ENCODE results near the gene CCDC171.

Gene CCDC171

DNA sequence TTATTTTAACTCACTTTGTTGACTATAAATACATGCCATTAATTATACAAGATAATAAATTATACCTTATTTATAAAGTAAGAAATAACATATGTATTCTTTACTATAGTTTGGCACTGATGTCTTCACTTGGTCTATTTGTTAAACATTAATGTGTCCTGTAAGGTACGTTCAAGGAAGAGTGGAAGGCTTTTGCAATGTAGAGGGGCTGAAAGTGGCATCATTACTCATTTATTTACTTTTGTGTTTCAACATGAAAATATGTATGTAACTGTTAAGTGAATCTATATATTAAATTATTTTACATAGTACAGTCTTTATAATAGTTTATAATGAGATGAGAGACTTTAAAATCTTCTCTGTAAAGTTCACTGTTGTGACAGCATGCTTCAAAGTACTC is 348.7 kb downstream of the CCDC171 start:
- no peak for DNase-seq

DNA sequence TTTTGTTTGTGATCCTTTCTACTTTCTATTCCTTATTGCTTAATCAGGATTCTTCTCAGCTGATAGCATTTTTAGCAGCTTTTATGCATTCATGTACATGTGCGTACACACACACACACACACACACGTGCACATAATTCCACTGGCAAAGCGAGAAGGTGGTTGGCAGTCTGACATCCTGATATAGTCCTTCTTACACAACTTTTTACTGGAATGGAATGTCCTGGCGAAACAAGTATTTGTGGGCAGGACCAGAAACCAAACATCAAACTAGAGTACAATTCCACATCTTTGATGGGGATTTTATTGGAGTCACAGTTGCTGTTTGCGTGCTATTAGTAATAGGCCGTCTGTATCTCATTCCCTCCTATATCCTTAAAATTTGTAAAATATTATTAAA is 356.5 kb downstream of the CCDC171 start:
- no peak for DNase-seq

DNA sequence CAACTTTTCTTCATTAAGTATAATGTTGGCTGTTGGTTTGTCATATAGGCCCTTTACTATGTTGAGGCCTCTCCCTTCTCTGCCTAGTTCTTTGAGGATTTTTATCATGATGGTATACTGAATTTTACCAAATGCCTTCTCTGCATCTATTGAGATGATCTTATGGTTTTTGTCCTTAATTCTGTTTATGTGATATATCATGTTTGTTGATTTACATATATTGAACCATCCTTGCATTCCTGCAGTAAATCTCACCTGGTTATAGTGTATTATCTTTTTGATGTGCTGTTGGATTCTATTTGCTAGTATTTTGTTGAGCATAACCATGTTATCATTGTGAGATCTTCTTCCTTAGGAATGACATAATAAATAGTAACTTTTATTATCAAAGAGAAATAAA is 362.9 kb downstream of the CCDC171 start:
- DNase-seq, result no peak

DNA sequence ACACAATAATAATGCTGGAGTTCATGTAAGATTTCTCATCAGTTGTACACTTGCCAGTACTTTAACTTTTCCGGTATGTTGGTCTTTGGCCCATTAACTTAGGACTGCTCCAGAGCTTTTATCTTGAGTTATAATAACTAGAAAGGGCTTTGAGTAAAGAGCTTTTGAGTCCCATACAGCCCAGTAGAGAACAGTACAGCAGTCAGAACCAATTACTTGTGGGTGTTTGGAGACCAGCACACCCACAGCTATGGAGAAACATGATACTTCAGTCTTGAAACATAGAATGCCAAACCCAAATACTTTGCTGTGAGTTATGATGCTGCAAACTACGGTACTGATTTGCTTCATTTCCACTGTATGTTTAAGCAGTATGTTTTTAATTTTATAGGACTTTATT is 374.3 kb downstream of the CCDC171 start:
- no peak for DNase-seq

DNA sequence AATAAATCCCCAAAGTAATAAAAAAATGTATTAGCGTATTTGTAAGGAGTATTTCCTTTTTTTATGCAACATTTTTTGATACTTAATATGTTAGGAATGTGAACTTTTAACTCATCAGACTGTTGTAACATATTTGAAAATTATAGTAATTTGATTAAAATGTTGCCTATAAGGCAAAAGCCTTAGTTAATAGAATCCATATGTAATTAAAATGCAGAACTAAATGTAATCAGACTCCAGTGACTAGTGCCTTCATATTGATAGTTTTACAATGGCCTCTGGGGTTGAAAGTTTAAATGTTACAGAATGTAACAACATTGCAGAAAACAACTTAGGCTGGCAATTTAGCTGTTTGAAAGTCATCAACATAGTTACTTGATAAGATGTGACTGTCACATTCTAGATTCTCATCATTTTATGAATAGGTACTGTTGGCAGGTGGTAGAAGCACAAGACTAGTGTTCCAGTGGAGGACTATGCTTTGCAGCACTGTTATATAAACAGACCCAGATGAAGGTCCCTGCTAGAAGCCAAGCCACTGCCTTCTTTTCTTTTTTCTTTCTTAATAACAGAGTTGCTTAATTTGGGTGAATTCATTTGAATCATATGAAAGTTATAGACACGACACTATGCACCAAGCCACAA is 382.9 kb downstream of the CCDC171 start:
- DNase-seq, result no peak

DNA sequence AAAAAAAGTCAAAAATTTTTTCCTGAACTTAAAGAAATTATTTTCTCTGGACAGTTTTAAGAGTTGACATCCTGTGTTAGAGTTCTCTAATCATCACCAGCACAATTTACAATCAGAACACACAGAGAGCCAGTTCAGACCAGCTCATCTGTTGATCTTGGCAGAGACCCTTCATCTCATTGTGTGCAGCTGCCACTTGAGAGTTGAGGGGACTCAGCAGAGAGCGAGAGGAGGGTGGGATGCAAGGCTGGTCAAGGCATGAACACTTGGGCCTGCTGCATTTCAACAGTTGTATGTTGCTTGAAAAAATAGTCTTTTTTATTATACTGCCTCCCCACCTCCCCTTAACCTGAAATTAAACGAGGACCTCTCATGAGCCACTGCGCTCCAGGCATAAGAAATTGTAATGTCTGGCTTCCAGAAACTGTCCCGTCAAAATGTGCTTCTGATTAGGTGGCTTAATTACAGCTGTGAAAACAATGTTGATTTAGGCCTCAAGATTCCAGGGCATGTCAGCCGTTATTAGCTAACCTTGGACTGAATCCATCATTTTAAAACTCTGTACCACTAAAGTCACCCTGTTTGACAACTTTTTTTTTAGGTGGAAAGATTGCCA is 383.6 kb downstream of the CCDC171 start:
- DNase-seq, result no peak

DNA sequence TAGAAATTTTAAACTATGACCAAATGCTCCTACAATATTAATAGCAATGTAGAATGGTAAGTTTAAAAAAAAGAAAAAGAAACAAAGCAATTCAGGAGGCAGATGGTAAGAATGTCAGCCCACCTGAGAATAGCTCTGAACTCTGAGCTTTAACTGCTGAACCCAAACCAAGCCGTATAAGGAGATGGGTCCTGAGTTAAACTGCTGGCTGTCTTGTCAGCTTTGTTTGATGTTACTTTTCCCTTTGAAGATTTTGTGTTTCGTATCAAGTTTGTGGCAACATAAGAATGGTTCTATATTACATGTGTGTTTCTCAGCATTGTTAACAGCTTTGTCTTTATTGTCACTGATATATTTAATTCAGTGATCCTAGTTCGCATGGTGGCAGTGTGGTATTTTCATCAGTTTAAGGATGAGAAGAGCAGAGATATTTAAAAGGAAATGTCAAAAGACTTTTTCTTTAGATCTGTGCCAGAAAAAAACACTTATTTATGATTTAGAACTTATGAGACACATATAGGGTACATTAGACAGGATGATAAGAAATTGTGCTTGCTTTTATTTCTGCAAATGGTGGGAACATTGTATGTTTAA is 390.1 kb downstream of the CCDC171 start:
- no peak for DNase-seq

DNA sequence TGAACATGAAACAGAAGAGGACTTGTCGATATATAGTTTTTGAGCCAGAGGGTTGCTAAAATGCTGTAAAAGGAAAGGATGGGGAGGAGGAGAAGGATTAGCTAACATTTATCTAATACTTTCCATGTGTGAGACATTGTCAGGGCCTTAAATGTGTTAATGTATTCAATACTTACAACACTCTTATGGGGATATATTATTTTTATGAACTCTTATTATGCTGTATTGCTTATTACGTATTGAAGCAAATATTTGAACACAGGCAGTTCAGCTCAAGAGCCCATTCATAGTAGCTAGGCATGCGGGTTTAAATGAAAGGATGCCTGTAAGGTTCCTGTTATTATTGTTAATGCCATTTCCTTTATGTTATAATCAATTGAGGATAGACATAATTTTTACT is 391.5 kb downstream of the CCDC171 start:
- DNase-seq, result no peak

DNA sequence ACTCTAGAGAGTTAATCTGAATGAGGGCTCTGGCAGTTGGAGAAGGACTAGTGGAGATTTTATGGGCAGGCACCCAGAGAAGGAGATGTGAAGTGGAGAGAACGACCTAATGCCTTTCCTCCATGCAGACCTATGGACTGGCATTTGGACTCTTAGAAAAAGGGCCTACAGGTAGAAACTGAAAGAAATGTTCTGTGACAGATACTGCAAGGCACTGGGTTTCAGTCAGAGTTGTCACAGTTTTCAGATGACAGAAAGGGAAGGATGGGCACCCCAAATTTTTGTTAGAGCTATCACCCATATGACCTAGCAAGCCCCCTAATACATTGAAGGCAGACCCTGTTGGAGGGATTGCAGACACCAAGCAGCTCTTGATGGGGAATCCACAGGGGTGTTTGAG is 406.8 kb downstream of the CCDC171 start:
- no peak for DNase-seq

DNA sequence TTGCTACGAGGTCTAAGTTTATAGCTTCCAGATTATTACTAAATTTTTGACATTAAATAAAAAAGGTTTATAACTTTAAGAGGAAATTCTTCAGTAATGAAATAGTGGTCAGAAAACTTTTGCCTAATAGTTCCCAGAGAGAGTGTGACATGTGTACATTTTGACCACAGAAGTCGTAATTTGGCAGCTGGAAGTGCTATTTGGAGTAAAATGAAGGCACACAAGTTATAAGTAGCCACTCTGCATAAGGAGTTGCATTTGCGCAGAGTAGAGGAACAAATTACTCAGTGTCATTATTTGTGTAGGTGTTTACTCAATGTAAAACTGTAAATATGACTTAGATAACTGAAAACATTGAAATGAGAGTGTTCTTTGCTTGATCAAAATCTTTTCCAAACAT is 408.4 kb downstream of the CCDC171 start:
- no peak for DNase-seq

DNA sequence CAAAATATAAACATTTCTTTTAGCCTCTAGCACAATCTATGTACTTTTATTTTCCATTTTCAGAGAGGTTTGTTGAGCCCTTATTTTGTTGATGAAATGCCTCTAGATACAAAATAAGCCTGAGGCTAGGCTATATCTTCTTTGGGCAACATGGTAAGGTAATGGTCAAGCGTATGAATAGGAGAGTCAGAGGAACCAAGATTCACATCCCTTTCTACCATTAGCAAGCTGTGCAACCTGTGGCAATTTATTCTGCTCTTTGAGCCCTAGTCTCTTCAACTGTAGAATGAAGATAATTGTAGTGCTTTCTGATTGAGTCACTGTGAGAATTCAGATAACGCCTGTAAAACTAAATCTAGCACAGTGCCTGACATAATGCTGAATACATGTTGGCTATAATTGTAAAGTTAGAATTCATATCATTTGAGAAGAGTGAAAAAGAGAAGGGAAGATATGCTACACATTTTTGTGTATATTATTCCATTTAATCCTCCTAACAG is 412.5 kb downstream of the CCDC171 start:
- DNase-seq, result no peak

DNA sequence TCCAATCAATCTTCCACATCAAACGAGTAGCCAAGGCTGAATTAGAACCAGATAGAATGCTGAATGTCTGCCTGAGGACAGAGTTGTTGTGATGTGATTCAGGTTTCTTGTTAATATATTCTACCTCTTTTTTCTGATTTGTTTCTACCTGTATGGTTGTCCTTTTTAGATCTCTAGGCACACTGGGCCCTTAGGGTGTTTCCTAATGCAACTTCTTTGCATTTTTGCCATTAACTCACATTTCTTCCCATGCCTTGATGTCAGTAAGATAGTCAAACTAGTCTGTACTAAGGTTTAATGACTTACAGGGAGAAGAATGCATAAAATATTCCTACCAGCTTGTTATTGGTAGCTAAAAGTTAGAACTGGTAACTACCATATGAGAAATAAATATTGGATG is 413.6 kb downstream of the CCDC171 start:
- no peak for DNase-seq

DNA sequence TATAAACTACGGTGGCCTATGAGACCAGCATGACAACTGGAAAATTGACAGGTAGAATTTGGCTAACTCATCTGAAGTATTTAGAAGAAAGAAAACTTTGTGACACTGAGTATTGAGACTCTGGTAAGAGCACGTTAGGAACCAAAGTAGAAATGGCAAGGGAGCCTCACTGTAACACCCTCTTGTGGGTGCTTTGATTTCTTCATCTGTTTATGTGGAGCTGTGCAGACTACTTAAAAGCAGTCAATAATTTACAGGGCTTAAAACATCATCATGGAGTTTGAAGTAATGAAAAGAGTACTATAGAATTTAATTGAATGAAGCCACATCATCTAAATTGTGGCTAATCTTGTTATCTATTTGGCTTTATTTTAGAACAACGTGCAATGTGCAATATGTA is 414.2 kb downstream of the CCDC171 start:
- DNase-seq, result no peak

DNA sequence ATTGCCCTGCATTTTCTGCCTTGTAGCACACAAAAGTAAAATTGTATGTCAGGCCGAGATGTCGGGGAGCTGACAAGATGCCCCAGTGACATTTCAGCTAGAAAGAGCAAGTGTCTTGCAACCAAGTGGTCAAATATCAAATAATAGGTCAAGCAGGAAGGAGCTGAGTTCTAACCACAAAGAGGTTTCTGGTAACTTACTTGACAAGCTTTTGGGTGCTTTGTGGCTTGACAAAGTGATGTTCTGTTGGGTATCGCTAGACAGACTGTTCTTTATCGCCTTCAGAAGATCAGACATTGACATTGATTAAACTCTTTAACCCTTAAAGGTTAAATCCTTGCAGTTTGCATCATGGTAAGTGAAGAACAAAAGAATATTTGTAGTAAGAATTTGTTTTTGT is 419.9 kb downstream of the CCDC171 start:
- no peak for DNase-seq

DNA sequence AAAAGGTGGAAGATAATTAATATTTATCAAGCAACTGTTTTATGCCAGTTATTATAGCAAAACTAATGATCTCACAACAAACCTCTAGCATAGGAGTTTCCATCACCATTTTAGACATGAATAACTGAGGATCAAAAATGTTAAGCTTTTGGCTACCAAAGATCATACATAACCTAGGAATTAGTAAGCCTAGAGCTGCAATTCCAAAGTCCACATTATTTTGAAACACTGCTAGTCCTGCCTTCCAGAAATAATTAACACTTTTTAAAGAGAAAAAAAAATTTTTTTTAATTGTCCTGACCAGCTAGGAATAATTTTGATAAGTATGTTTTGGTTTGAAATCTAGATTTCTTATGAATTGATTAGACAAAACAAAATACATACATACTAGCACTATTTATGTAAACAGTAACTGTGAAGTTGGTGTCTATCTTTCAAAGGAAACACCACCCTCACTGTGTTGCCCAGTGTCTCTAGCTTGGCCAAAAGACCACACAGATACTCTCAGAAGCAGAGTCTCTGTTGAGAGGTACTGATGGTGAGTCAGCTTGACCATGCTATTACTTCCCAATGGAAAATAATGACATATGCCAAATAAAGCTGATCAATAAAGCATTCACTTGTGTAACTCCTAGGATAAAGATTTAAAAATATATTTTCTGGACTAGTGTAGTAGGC is 422.4 kb downstream of the CCDC171 start:
- no peak for DNase-seq

DNA sequence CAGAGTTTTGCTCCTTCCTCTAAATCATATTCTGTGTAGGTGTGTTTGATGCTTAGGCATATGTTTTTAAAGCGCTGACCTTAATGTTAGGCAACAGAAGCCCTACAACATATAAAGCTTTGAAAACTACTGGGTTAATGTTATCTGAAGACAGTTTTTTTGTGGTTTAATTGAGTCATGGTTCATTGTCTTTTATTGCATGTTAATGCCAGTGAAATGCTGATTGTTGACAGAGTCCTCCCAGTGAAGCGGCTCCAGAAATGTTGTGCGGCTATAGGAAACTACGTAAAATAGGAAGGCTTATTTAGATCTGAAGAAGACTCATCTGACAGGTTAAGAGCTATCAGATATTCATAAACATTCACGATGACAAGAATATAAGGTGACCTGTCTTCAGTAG is 424.6 kb downstream of the CCDC171 start:
- no peak for DNase-seq

DNA sequence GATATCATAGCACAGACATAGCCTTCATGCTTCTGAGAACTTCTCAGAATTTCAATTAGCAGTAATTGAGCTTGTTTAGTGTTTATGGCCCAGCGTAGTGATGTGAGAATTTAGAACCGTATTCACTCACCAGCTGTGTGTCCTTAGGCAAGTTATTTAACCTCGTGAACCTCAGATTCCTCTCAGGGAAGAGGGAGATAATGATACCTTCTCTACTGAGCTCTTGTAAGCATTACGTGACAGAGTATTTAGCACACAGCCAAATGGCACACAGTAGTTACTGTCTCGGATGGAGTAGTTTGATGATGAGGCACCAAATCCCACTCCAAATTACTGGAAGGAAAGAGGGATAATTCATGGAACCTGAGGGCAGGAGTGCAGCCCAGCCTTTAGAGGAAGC is 429.3 kb downstream of the CCDC171 start:
- DNase-seq, result no peak

DNA sequence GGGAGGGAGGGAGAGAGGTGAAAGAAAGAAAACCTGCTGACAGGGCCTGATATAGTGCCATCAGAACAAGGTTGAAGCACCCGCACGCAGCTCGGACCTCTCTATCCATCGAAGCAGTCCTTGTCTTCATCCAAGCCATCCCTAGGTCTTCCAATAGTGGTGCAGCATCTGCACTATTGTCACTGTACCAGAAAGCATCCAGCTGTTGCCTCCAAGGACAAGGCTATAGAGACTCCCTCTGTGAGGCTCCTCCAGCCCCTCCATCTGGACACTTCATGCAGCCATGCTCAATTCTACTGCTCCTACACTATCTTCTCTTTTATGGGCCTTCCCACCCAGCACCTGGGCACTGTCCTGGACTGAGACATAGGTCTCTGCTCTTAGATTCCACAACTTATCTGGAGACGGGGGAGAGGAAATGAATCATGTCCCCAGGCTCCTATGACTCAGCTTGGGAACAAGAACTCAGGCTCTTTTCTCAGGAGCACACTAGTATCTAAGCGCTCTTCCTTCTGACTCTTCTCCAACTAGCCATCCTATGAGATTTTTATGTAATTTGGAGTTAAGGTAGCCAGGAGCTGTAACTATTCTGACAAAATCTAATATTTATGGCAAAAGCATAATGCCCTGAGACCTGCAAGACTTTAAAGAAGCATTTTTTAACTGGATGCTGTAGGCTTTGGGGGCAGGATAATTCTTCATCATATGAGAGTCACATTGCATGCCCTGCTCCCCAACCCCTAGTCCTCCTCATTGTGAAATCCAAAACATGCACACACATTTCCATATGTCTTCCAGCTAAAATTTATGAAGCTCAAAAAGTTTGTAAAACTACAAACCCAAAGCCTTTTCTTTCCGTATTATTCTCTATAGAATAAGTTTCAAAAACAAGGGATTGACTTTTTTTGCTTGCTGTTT is 446.8 kb downstream of the CCDC171 start:
- DNase-seq, result no peak

DNA sequence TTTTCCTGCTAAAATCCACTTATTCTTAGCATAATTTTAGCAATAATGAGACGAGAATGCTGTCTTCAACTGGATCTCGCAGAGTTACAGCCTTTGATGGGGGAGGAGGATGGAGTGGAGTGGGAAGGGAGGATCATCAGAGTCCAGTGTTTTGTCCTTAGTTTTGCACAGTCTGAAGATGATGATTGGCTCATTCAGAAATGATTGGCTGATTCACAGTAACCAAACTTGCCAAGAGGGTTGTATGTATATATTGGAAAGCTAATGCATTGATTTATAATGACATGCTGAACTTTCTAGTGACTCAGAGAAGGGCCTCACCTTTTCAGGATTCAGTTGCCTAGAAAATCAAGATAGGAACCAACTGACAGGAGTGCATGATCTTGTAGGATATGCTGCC is 448.0 kb downstream of the CCDC171 start:
- no peak for DNase-seq

DNA sequence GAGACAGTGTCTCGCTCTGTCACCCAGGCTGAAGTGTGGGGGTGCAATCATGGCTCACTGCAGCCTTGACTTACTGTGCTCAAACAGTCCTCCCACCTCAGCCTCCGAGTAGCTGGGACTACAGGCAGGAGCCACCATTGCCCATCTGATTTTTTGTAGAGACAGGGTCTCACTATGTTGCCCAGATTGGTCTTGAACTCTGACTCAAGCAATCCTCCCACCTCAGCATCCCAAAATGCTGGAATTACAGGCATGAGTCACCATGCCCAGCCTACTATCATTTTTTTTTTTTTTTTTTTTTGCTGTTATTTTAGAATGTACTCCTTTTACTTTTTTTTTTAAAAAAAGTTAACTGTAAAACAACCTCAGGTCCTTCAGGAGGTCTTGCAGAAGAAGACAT is 449.0 kb downstream of the CCDC171 start:
- DNase-seq, result no peak

DNA sequence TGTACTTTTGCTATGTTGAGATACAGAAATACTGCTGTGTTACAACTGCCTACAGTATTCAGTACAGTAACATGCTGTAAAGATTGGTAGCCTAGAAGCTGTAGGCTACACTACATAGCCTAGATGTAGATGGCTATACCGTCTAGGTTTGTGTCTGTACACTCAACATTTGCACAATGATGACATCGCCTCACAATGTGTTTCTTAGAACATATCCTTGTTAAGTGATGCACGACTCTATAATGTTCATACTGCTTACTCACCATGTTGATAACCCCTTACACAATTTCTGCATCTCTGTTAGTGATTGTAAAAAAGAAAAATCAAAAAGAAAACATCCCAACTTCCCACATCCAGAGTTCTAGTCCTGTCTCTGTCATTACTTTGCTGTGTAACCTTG is 450.0 kb downstream of the CCDC171 start:
- no peak for DNase-seq

DNA sequence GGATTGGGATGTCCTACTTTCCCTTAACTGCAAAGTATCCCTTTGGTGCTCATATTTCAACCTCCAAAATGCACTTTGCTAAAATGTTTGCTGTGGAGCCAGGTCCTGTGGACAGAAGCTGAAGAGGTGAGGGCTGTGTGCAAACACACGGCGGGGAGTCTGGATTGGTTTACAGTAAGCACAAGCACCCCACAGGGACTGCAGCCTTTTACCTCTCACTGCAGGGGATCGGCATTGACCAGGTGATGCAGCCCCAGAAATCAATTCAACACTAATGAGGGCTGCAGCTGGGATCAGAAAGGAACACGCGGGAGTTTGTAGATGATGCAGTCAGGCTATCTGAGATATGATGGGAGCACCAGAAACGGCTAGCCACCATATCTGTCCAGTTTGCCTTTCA is 450.9 kb downstream of the CCDC171 start:
- no peak for DNase-seq

DNA sequence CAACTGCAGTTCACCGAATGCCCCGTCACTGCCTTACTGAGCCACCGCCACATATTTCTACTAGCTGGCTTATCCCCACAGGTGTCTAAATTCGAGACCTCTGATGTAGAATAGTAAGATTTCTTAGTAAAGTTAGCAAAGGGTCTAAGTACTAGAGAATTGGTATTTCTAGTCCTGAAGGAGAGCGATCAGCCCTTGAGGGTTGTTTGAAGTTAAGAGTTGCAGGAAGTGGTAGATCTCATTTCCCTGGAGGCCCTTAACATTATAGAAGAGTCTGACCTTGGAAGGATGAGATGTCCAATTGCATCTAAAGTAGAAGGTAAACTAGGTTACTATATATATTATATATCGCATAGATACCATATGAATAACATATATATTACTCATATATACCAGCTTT is 451.8 kb downstream of the CCDC171 start:
- no peak for DNase-seq
